Hematopoietic multipotent progenitor cell treated with erythropoietin and hydrocortisone succinate and interleukin-3 and kit ligand, for 8 days (in vitro differentiated cells): Measurements from ENCODE around the gene ATP9B.

Experiments
- DNase-seq: peaks from one replicate; pipeline ENCODE4 v3.0.0-alpha.2; 2015

Gene ATP9B

DNA sequence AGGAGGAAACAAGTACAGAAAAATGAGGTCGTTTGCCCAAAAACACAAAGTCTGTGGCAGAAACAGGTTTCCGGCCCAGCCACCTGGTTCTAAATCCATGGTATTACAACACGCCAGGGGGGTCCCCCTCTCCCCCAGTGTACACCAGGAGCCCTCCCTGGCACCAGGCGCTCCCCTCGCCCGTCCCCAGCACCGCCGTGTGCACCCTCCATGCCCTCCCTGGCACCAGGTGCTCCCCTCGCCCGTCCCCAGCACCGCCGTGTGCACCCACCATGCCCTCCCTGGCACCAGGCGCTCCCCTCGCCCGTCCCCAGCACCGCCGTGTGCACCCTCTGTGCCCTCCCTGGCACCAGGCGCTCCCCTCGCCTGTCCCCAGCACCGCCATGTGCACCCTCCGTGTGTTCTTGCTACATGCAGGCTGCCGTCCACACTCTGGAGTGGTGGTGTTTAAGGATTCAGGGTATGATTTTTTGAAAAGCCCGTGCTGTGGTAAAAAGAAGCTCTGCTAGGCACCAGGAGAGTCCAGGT is 266.7 kb downstream of the ATP9B start:
- no peak for DNase-seq

GRCh38 chr18:79336556-79337142 is 267.5 kb downstream of the ATP9B start:
- no peak for DNase-seq

- no peak for DNase-seq
These were observed 268.0 kb downstream of the ATP9B start for GRCh38 chr18:79337184-79337583.

DNA sequence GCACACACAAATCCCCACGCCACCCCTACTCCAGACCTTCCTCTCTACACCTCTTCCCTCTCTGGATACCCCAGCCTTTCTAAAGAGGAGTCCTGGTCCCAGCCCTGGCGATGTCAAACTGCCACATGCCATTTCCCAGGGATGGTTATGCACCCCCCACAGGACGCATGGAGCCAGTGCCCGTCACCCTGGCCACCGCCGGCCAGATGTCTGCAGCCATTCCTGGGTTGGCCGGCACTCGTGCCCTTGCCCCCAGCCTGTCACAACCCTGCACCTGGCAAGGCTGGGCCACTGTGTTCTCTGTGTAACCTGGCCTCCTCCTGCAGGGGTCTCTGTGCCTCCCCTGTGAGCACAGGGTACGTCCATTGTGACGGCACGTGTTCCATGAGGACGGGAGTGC is 268.4 kb downstream of the ATP9B start:
- DNase-seq: no peak

DNA sequence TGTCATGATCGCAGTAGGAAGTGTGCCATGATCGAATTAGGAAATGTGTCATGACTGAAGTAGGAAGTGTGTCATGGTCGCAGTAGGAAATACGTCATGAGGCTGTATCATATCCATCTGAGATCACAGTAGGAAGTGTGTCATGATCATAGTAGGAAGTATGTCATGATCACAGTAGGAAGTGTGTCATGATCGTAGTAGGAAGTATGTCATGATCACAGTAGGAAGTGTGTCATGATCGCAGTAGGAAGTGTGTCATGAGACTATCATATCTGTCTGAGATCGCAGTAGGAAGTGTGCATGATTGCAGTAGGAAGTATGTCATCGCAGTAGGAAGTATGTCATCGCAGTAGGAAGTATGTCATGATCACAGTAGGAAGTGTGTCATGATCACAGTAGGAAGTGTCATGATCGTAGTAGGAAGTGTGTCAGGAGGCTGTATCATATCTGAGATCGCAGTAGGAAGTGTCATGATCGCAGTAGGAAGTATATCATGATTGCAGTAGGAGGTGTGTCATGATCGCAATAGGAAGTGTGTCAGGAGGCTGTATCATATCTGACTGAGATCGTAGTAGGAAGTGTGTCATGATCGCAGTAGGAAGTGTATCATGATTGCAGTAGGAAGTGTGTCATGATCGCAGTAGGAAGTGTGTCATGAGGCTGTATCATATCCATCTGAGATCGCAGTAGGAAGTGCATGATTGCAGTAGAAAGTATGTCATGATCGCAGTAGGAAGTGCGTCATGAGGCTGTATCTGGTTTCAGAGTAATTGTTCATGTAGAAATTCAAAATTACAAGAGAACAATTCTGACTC is 270.1 kb downstream of the ATP9B start:
- DNase-seq: no peak

- no peak for DNase-seq
These were observed 274.5 kb downstream of the ATP9B start for GRCh38 chr18:79343567-79344207.

DNA sequence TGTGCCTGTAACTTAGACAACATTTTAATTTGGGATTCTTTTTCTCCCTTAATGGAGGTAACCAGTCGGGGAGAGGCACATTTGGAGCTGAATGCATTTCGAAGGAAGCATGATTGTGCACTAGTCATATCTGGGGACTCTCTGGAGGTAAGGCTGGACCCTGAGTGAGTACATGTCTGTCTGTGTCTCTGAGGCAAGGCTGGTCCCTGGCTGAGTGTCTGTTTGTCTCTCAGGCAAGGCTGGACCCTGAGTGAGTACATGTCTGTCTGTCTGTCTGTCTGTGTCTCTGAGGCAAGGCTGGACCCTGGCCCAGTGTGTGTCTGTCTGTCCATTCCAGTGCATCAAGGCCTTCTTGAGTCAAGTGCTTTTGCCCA is 275.0 kb downstream of the ATP9B start:
- no peak for DNase-seq

DNA sequence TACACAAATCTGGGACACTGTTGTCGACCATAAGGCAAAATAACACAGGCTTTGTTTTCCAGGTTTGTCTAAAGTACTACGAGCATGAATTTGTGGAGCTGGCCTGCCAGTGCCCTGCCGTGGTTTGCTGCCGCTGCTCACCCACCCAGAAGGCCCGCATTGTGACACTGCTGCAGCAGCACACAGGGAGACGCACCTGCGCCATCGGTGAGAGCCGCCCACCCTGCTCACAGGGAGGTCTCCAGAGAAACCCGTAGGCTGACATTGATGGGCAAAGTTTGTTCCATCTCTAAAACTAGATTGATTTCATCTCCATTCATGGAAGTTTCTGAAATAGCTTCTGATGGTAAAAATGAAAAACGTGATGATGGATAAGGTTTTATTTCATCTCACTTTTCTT is 276.2 kb downstream of the ATP9B start:
- DNase-seq: no peak

DNA sequence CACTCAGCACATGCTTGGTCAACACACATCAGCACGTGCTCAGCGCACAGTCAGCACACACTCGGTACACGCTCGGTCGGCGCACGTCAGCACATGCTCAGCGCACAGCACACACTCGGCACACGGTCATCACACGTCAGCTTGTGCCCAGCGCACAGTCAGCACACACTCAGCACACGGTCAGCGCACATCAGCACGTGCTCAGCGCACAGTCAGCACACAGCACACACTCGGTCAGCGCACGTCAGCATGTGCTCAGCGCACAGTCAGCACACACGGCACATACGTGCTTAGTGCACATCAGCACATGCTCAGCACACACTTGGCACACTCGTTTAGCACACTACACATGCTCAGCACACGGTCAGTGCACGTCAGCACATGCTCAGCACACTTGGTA is 276.8 kb downstream of the ATP9B start:
- no peak for DNase-seq

DNA sequence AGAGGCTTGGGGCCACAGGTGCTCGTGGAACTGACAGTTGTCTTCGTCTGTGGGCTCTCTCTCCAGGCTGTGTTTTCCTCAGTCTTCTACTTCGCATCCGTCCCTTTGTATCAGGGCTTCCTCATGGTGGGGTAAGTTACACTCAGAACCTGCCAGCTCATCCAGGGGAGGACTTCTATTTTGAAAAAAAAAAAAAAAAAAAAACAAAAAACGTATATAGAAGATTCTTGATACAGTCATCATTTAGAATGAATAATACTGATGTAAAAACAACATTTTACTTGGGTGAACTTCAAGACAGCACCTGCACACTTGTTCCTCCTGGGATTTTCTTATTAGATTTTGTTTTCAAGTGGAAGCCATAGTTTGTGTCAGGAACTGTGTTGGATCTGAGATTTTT is 278.9 kb downstream of the ATP9B start:
- DNase-seq: no peak

- DNase-seq: no peak
These were observed 283.2 kb downstream of the ATP9B start for GRCh38 chr18:79352432-79352831.

DNA sequence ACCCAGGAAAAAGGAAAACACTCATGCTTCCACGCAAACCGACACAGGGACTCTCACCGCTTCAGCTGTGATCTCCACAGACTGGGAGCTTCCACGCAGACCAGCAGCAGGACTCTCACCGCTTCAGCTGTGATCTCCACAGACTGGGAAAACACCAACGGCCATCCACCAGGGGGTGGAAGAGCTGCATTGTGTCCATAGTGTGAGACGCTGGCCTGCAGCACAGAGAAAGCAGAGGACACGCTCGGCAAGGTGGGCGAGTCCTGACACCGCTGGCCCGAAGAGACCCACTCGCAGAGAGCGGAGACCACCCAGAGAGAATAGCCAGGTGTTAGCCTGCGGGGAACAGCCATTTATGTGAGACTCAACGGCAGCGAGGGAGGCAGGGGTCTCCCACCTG is 284.1 kb downstream of the ATP9B start:
- DNase-seq: no peak

DNA sequence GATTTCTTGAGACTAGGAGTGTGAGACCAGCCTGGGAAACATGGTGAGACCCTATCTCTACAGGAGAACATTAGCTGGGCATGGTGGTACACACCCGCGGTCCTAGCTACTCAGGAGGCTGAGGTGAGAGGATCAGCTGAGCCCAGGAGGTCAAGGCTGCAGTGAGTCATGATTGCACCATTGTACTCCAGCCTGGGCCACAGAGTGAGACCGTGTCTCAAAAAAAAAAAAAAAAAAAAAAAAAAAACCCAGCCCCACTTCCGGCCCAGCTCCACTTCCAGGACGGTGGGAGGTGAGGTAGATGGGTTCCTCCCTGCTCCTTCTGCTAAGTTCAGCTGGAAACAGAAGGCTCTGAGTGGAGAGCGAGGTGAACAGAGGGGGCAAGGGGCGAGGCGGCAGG is 285.2 kb downstream of the ATP9B start:
- no peak for DNase-seq

GRCh38 chr18:79355433-79356335 is 286.5 kb downstream of the ATP9B start:
- no peak for DNase-seq

- no peak for DNase-seq
These were observed 287.2 kb downstream of the ATP9B start for GRCh38 chr18:79356435-79356834.

DNA sequence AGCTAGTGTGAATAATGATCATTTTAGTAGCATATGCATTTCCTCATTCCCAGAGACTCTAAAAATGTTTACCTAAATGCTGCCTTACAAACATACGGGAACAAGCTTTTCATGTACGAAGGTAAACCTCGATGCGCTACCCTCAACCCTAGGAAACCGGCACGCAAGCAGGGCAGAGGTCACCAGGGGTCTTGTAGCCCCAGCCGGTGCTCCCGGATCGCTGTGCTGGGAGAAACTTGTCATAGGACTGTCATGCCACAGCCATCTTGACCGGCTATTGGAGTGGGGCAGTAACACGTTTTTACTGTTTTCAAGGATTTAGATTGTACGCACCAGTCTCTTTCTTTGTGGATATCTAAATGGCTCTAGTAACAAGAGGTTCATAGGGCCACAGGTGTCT is 291.7 kb downstream of the ATP9B start:
- DNase-seq: no peak

DNA sequence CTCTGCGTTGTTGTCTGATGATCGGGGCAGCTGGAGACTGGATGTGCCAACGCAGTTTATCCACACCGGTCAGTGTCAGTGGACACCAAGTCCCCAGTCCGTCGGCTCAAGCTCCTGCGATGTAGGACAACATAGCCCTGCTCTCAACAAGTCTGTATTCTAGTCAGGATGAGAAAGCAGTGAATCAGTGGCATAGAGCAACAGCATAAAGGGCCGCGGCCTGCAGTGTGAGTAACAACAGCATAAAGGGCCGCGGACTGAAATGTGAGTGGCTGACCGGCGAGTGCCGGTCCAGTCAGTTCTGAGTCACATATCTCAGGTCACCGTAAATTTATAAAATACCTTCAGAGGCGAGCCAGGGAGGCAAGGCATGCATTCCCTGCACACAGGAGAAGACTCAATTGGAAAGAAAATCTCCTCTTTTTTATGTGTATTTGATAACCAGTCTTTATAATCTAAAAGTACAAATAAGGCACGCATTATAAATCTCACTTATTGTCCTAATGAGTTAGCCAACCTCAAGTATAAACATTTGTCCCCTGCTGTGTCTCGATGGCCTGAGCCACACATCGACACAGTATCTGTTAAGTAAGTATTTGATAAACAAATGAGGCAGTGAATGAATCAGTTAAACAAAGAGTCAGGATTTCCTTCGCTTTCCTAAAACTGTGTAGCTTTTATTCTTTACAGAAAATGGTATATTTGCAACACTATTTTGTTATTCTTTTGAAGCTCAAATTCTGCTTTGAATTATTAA is 292.8 kb downstream of the ATP9B start:
- DNase-seq: no peak

DNA sequence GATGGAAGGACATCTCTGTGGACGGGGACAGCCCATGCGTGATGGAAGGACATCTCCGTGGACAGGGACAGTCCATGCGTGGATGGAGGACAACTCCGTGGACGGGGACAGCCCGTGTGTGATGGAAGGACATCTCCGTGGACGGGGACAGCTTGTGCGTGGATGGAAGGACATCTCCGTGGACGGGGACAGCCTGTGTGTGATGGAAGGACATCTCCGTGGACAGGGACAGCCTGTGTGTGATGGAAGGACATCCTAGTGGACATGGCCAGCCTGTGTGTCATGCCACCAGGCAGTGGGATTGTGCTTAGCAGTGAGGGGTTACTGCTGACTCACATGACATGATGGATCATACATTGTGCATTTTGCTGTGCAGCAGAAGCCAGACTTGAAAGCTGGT is 296.5 kb downstream of the ATP9B start:
- no peak for DNase-seq

- DNase-seq: no peak
These were observed 297.2 kb downstream of the ATP9B start for GRCh38 chr18:79366177-79367094.

- no peak for DNase-seq
These were observed 298.3 kb downstream of the ATP9B start for GRCh38 chr18:79367480-79367879.

DNA sequence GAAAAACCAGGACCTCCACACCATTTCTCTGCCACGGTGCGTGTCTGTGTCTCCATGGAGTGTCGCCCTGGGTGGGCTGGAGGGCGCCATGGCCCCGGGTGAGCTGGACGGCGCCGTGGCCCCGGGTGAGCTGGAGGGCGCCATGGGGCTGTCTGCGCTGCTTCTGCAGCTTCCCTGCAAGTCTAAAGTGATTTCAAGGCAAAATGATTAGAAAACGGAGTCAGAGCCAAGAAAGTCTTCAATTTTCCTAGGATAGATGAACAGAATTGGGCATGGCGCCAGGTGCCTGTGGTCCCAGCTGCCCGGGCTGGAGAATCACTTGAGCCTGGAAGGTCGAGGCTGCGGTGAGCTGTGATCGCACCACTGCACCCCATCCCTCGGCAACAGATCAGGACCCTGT is 298.8 kb downstream of the ATP9B start:
- DNase-seq: no peak
